Measurements from ENCODE around the gene DNAI1.

DNAI1 gene

DNA sequence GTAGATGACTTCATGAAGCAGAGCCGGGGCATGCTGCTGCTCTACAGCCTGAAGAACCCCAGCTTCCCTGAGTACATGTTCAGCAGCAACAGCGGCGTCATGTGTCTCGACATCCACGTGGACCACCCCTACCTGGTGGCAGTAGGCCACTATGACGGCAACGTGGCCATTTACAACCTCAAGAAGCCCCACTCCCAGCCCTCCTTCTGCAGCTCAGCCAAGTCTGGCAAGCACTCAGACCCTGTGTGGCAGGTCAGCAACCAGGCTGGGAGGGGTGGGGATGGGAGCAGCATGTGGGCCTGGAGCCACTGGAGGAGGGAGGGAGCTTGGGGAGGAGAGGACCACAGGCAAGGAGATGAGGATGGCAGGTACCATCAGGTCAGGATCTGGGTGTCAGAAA lies 48.0 kb downstream of the DNAI1 start:
- 0 out of 2 replicates have a peak, but pooled peaks cover 8% of the 10 kb centered on the region for H3K4me1 ChIP-seq (ENCODE audit: insufficient read depth, low read length)
- no peak overlapping the region for H3K9ac ChIP-seq (ENCODE audit: low read depth, low read length)
- no peaks in the 10 kb centered on the region for H3K9me3 ChIP-seq (ENCODE audit: control insufficient read depth, insufficient read depth, low read length)
- H3K36me3 ChIP-seq (ENCODE audit: insufficient read depth, low read length), result no peaks in the 10 kb centered on the region

DNA sequence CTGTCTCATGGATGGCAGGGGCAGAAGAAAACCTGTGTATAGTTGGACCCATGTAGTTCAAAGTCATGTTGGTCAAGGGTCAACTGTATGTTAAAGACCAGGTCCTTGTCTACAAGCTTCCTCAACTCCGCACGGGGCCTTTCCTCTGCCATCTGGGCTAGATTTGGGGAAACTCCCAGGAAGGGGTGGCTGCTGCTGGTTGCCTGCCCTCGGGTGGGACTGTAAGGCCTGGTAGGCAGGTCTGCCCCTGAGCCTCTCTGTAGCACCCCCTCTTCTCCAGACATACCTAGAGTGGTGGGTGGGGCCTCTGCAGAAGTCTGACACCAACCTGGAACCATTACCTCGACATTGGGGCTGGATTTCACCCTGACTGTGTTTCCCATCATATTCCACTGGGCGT lies 49.0 kb downstream of the DNAI1 start:
- Histone ChIP-seq H3K4me1 (ENCODE audit: insufficient read depth, low read length) (peaks cover 16% of the 10 kb centered on the region; the same call in 1 of the 2 replicates), H3K9ac (ENCODE audit: low read depth, low read length) (no peak overlapping the region), H3K36me3 (ENCODE audit: insufficient read depth, low read length) (no peaks in the 10 kb centered on the region), H3K9me3 (ENCODE audit: control insufficient read depth, insufficient read depth, low read length) (no peaks in the 10 kb centered on the region)

DNA sequence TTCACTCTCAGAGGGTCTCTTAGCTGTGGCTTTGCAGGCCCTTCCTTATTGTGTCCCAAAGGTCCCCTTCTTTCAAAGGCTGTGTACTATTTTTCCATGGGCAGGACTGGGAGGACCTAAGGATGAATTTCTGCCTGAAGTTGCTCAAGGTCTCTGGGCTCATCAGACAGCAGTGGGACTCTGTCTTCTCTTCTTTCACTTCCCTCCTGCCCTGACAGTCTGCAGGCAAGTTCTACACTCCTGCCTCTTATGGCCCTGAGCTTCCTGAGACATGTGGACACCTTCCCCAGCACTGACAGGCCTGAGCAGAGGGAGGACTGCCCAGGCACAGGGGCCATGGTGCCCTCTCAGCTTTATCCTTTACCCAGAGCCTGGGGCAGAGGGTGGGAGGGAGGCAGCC lies 49.4 kb downstream of the DNAI1 start:
- Histone ChIP-seq H3K4me1 (ENCODE audit: insufficient read depth, low read length) (peaks cover 20% of the 10 kb centered on the region), H3K9me3 (ENCODE audit: control insufficient read depth, insufficient read depth, low read length) (no peaks in the 10 kb centered on the region), H3K36me3 (ENCODE audit: insufficient read depth, low read length) (no peaks in the 10 kb centered on the region), H3K9ac (ENCODE audit: low read depth, low read length) (no peak overlapping the region)

DNA sequence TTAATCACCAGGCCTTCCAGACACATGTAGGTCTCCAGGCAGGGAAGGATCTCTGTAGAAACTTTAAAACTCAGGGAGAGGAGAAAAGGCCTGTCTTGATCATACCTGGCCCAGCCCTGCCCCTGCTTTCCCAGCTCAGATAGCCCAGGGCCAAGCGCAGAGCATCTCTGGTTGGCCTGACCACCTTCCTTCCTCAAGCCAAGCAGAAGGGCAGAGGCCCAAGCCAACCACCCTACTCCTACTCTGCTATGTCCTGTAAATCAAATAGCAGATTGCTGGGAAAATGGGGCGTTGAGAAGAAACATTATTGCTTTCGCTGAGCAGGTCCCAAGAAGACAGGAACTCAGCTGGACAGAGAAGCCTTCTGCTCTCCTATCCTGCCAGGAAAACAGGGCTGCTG lies 49.9 kb downstream of the DNAI1 start:
- Histone ChIP-seq H3K9ac (ENCODE audit: low read depth, low read length) (no peak overlapping the region), H3K4me1 (ENCODE audit: insufficient read depth, low read length) (peaks cover 25% of the 10 kb centered on the region), H3K9me3 (ENCODE audit: control insufficient read depth, insufficient read depth, low read length) (no peaks in the 10 kb centered on the region), H3K36me3 (ENCODE audit: insufficient read depth, low read length) (no peaks in the 10 kb centered on the region)

DNA sequence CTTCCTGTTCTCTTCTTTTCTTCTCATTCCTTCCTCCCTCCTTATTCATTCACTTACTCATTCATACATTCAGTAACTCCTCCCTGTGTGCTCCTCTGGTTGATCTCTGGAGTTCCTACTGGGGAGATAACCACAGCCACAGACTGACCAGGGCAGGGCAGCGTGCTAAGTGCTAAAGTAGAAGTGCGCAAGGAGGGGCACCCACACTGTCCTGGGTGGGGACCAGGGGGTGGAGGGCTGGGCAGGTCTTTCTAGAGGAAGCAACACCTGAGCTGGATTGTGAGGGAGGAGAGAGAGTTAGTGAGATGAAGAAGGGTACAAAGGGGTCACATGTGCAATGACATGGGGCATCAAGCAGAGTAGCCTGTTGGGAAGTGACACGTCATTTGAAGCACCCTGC lies 50.3 kb downstream of the DNAI1 start:
- Histone ChIP-seq H3K9ac (ENCODE audit: low read depth, low read length) (no peak overlapping the region), H3K4me1 (ENCODE audit: insufficient read depth, low read length) (peaks cover 29% of the 10 kb centered on the region)

DNA sequence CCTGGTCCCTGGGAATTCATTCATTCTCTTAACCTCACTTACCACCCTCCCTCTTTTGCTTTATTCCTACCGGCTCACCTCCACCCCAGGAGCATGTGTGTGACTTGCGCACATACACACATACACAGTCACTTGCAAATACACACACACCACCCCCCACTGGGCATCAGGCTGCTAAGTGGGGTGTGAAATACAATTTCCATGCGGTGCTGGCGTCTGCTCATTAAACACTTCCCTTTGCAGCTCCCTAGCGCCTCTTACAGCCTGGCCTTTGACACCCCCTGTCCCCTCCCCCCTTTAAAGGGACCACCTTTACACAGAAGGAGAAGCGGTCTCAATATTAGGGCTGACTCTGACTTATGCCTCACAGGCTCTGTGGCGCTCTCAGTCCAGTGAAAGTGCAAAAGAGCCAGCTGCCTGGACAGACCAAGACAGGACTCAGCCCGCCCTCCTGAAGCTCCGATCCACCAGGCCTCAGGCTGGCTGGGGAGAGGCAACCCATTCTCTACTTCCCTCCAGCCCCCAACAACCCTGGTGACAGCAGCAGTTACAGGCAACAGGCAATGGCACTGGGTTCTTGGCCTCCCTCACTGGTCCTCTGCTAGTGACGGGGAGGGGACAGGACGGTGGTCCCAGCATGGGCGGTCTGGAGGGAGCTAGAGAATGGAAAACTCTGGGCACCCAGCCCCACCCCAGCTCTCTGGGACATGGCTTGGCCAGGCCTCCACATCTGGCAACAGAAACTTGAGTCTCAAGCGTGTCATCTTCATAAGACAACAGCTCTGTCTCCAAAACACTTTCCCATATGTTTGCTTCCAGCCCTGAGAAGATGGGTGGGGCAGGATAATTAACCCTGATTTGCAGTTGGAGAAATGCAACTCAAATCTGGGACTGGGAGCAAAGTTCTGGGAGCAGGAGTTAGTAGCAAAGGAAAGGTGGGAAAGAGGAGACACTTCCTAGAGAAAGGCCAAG lies 52.2 kb downstream of the DNAI1 start:
- Histone ChIP-seq H3K4me1 (ENCODE audit: insufficient read depth, low read length) (peaks cover 33% of the 10 kb centered on the region), H3K9ac (ENCODE audit: low read depth, low read length) (no peak overlapping the region), H3K36me3 (ENCODE audit: insufficient read depth, low read length) (no peaks in the 10 kb centered on the region), H3K9me3 (ENCODE audit: control insufficient read depth, insufficient read depth, low read length) (no peaks in the 10 kb centered on the region)

More for the DNA sequence above, 50.3 kb downstream of the DNAI1 start:
- no peaks in the 10 kb centered on the region for H3K36me3 ChIP-seq (ENCODE audit: insufficient read depth, low read length)
- no peaks in the 10 kb centered on the region for H3K9me3 ChIP-seq (ENCODE audit: control insufficient read depth, insufficient read depth, low read length)

DNA sequence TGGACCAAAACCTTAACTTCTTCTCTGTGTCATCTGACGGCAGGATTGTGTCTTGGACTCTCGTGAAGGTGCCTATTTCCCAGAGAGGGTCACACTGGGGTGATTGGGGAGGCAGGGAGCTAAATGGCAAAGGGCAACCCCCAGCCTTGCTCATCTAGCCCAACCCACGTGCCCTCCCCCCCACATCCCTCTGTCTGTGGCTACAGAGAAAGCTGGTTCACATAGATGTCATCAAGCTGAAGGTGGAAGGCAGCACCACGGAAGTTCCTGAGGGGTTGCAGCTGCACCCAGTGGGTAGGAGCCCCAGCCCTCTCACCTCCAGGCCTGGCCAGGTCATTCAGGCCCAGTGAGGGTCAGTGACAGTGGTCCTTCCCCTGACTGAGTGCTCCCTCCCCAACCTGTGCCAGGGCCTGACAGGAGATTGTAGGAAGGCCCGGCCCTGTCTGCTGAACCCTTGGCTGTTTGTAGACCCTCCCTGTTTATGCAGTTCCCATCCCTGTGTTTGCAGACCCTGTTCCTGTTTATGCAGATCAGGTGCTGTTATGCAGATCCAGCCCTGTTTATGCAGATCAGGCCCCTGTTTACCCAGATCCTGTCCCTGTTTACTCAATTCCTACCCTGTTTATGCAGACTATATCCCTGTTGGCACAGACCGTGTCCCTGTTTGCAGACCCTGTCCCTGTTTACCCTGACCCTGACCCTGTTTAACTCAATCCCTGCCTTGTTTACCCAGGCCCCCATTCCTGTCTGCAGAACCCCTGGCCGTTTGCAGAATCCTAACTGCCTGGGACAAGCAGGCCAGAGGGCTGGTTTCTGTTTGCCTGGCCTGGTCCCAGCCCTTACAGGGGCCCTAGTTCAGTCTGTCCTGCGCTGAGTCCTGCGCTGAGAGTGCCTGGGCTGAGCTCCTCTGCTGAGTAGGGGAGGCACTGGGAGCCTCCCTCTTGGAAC lies 53.8 kb downstream of the DNAI1 start:
- peak overlapping the region; percentile 32 for H3K9ac ChIP-seq (ENCODE audit: low read depth, low read length)
- peaks cover 33% of the 10 kb centered on the region for H3K4me1 ChIP-seq (ENCODE audit: insufficient read depth, low read length)
- no peaks in the 10 kb centered on the region for H3K9me3 ChIP-seq (ENCODE audit: control insufficient read depth, insufficient read depth, low read length)
- no peaks in the 10 kb centered on the region for H3K36me3 ChIP-seq (ENCODE audit: insufficient read depth, low read length)

DNA sequence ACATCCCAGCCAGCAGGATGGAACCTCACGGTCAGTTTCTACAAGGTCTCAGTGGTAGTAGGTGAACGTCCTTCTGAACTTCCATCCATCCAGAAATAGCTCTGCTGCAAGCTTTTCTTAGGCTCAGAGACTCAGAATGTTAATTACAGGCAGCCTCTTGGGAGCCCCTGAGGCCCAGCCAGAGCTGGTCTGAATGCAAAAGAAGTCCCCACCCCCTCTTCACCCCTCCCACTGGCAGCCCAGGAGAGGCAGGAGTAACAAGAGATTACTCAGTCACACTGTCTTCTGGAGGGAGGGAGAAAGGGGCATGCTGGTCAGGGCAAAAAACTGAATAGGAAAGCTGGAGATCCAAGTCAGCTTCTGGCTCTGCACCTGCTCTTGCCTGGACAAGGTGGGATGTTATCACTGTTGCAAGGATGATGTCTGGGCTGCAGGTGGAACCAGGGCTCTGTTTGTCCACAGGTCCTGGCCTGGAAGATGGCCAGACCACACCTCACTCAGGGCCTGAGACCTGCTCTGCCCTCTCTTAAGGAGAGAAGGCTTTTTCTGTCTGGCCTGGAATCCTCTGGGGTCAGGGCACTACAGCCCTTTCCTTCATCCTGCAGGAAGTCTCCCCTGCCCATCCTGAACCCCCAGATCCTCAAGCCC lies 55.1 kb downstream of the DNAI1 start:
- H3K4me1 ChIP-seq (ENCODE audit: insufficient read depth, low read length), result peaks cover 33% of the 10 kb centered on the region

DNA sequence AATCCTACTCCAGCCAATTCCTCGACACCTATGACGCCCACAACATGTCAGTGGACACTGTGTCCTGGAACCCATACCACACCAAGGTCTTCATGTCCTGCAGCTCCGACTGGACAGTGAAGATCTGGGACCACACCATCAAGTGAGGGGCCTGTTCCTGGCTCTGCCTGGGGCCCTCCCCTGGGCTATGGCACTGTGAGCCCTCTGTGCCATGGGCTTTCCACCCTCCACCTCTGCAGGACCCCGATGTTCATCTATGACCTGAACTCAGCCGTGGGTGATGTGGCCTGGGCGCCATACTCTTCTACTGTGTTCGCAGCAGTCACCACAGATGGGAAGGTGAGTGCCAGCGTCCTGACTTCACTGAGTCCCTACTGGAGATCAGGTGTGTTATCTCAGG lies 55.8 kb downstream of the DNAI1 start:
- H3K36me3 ChIP-seq (ENCODE audit: insufficient read depth, low read length), result no peaks in the 10 kb centered on the region
- H3K9ac ChIP-seq (ENCODE audit: low read depth, low read length), result no peak overlapping the region
- peaks cover 33% of the 10 kb centered on the region for H3K4me1 ChIP-seq (ENCODE audit: insufficient read depth, low read length)
- no peaks in the 10 kb centered on the region for H3K9me3 ChIP-seq (ENCODE audit: control insufficient read depth, insufficient read depth, low read length)

More for the DNA sequence above, 55.1 kb downstream of the DNAI1 start:
- no peaks in the 10 kb centered on the region for H3K9me3 ChIP-seq (ENCODE audit: control insufficient read depth, insufficient read depth, low read length)
- 0 out of 2 replicates have a peak overlapping the region, but pooled peaks have one; percentile 2 for H3K9ac ChIP-seq (ENCODE audit: low read depth, low read length)
- no peaks in the 10 kb centered on the region for H3K36me3 ChIP-seq (ENCODE audit: insufficient read depth, low read length)

DNA sequence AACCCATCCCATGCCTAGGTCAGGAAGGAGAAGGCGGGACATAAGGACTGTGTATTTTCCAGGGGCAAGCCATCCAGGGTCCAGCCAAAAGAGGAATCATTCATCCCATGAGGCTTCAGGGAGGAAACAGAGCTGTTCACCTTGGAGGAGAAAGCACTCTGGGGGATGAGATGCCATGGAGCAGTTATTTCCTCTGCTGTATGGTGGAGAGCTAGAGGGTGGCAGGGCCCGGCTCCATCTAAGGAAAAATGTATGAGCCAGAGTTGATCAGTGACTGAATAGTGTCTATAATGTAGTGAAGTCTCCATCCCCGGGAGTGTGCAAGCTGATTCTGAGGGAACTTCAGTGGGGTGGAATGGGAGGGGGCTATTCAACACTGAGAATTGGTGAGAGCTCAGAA lies 56.2 kb downstream of the DNAI1 start:
- Histone ChIP-seq H3K4me1 (ENCODE audit: insufficient read depth, low read length) (peaks cover 33% of the 10 kb centered on the region), H3K36me3 (ENCODE audit: insufficient read depth, low read length) (no peaks in the 10 kb centered on the region), H3K9me3 (ENCODE audit: control insufficient read depth, insufficient read depth, low read length) (no peaks in the 10 kb centered on the region), H3K9ac (ENCODE audit: low read depth, low read length) (no peak overlapping the region)

DNA sequence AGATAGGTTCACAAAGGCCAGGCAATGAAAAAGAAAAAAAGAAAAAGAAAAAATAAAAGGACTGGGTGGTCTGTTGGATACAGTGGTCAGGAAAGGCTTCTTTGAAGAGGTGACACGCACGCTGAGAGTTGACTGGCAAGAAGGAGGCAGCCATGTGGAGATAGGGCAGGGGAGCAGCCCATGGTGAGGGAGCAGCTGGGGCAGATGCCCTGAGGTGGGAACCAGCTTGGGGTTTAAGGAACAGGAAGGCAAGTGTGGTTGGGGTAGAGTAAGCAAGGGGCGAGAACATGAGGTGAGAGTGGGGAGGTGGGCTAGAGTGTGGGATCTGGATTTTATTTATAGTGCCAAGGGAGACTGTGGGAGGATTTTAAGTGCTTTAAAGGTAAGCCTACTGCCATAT lies 57.4 kb downstream of the DNAI1 start:
- no peaks in the 10 kb centered on the region for H3K9me3 ChIP-seq (ENCODE audit: control insufficient read depth, insufficient read depth, low read length)
- H3K9ac ChIP-seq (ENCODE audit: low read depth, low read length), result no peak overlapping the region
- no peaks in the 10 kb centered on the region for H3K36me3 ChIP-seq (ENCODE audit: insufficient read depth, low read length)

DNA sequence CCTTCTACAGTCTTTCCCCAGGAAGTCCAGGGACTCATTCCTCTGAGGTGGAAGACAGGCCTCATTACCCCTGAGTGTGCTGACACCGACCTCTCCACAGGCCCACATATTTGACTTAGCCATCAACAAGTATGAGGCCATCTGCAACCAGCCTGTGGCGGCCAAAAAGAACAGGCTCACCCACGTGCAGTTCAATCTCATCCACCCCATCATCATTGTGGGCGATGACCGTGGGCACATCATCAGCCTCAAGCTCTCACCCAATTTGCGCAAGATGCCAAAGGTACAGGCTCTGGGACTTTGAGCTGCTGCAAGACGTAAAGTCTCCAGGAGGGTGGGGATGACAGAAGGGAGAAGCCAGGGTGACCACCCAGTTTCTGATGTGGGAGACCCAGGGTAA lies 58.6 kb downstream of the DNAI1 start:
- Histone ChIP-seq H3K9ac (ENCODE audit: low read depth, low read length) (no peak overlapping the region), H3K9me3 (ENCODE audit: control insufficient read depth, insufficient read depth, low read length) (no peaks in the 10 kb centered on the region), H3K4me1 (ENCODE audit: insufficient read depth, low read length) (peaks cover 20% of the 10 kb centered on the region), H3K36me3 (ENCODE audit: insufficient read depth, low read length) (no peaks in the 10 kb centered on the region)

More for the DNA sequence above, 57.4 kb downstream of the DNAI1 start:
- H3K4me1 ChIP-seq (ENCODE audit: insufficient read depth, low read length), result peaks cover 30% of the 10 kb centered on the region

DNA sequence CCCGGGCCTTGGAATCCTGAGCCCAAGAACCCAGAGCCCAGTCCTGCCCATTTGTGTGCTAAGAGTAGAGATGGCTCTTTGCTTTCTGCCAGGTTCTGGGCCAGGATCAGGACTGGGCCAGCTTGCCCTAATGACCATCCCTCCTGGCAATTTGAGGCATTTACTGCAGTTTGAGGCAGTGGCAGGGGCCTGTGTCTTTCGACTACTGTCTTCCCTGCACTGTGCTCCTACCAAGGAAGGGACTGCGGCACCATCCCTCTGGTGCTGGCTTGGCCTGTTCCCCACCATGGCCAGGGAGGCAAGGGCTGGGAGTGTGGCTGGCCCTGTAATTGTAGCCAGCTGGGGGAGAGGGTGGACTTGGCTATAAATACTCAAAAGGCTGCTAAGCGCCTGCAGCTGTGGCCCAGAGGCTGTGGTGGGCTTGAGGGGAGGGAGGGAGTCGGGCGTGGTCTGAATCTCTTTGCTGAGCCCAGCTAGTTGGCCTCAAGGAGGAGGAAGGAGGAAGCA lies 59.6 kb downstream of the DNAI1 start:
- no peaks in the 10 kb centered on the region for H3K9me3 ChIP-seq (ENCODE audit: control insufficient read depth, insufficient read depth, low read length)
- no peak overlapping the region for H3K9ac ChIP-seq (ENCODE audit: low read depth, low read length)
- peaks cover 10% of the 10 kb centered on the region for H3K4me1 ChIP-seq (ENCODE audit: insufficient read depth, low read length)
- no peaks in the 10 kb centered on the region for H3K36me3 ChIP-seq (ENCODE audit: insufficient read depth, low read length)

DNA sequence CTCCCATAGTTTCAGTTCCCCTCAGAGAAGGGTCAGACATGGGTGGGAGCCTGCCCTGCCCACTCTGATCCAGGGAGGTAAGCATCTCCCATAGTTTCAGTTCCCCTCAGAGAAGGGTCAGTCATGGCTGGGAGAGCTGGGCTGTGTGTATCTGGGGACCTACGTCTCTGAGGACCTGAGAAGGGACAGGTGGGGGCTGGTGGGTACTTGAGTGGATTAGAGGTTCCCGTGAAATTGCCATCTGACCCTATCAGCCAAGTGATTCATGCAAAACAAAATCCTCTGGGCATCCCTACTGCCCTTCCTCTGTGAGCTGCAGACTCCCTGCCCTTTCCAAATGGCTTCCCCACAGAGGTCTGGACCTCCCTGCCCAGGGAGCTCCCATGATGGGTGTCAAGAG lies 60.3 kb downstream of the DNAI1 start:
- H3K9ac ChIP-seq (ENCODE audit: low read depth, low read length), result no peak overlapping the region
- peaks cover 4% of the 10 kb centered on the region; the same call in 1 of the 2 replicates for H3K4me1 ChIP-seq (ENCODE audit: insufficient read depth, low read length)
- no peaks in the 10 kb centered on the region for H3K9me3 ChIP-seq (ENCODE audit: control insufficient read depth, insufficient read depth, low read length)
- H3K36me3 ChIP-seq (ENCODE audit: insufficient read depth, low read length), result no peaks in the 10 kb centered on the region
